Measurements from ENCODE around the gene LKAAEAR1.

- no peak for TF ChIP-seq EZH2 (IDR thresholded peaks at IDR 0.05; ENCODE audit: low read length)
- TF ChIP-seq, protein P1, sequence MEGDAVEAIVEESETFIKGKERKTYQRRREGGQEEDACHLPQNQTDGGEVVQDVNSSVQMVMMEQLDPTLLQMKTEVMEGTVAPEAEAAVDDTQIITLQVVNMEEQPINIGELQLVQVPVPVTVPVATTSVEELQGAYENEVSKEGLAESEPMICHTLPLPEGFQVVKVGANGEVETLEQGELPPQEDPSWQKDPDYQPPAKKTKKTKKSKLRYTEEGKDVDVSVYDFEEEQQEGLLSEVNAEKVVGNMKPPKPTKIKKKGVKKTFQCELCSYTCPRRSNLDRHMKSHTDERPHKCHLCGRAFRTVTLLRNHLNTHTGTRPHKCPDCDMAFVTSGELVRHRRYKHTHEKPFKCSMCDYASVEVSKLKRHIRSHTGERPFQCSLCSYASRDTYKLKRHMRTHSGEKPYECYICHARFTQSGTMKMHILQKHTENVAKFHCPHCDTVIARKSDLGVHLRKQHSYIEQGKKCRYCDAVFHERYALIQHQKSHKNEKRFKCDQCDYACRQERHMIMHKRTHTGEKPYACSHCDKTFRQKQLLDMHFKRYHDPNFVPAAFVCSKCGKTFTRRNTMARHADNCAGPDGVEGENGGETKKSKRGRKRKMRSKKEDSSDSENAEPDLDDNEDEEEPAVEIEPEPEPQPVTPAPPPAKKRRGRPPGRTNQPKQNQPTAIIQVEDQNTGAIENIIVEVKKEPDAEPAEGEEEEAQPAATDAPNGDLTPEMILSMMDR (optimal IDR thresholded peaks at IDR 0.05 in 1 of 3, IDR thresholded peaks at IDR 0.05 in 1 of 3, conservative IDR thresholded peaks at IDR 0.05 in 1 of 3; ENCODE audit: extremely low read depth in 1 of 3, insufficient read depth in 2 of 3, low read length in 3 of 3): no peak
Observed at GRCh38 chr20:64055893-64056638, 28.1 kb downstream of the LKAAEAR1 start.
